Gastrocnemius medialis (tissue), 4 donors: ENCODE results near the gene LRAT. TPM values are rescaled to one million over a fixed set of nuclear protein-coding genes. Genes with fewer than 3 reads are reported as not detected.

ENCODE experiments used
- ATAC-seq, 2 donors: fragments of 150-250 bp; one replicate each; pipeline ENCODE4 v1.9.1; 2016
- DNase-seq, 2 donors: peaks; one replicate each; pipeline ENCODE4 v3.0.0-alpha.2; 2019
- H3K27ac ChIP-seq, 4 donors: fragments of 200-600 bp; sonication (generic); 1 replicate in 1 of 4; 2 replicates in 3 of 4; pipeline ENCODE4 v1.5.1; 2016 to 2018; ENCODE audit warnings: mild to moderate bottlenecking in 2 of 4, moderate library complexity in 1 of 4
- H3K27me3 ChIP-seq, 3 donors: fragments of 200-600 bp; sonication (generic) in 2 of 3; 1 replicate in 1 of 3; 2 replicates in 2 of 3; pipeline versions ENCODE4 v1.5.1 to v1.6.0; 2016 to 2019; ENCODE audit warnings: mild to moderate bottlenecking in 1 of 3, moderate library complexity in 1 of 3
- H3K36me3 ChIP-seq, 2 donors: fragments of 200-600 bp; sonication (generic) in 1 of 2; one replicate each; pipeline ENCODE4 v1.5.1; 2017 to 2018
- H3K4me1 ChIP-seq, 2 donors: fragments of 200-600 bp; sonication (generic) in 1 of 2; one replicate each; pipeline ENCODE4 v1.5.1; 2016 to 2017; ENCODE audit warnings: mild to moderate bottlenecking in 2 of 2
- H3K4me3 ChIP-seq, 4 donors: fragments of 200-600 bp; sonication (generic) in 3 of 4; 1 replicate in 1 of 4; 2 replicates in 3 of 4; pipeline ENCODE4 v1.5.1; 2016 to 2019; ENCODE audit warnings: mild to moderate bottlenecking in 2 of 4
- H3K9me3 ChIP-seq, 3 donors: fragments of 200-600 bp; sonication (generic) in 2 of 3; 1 replicate in 1 of 3; 2 replicates in 2 of 3; pipeline ENCODE4 v1.5.1; 2016 to 2019
- CTCF ChIP-seq, 5 experiments: fragments of 450-650 bp in 3 of 5; fragments of 200-600 bp in 2 of 5; sonication (generic) in 2 of 5; IDR thresholded peaks in 4 of 5; conservative IDR thresholded peaks in 1 of 5; 1 replicate in 4 of 5; 2 replicates in 1 of 5; pipeline ENCODE4 v1.5.1; 2016 to 2019; ENCODE audit warnings: antibody characterized with exemption in 5 of 5, mild to moderate bottlenecking in 3 of 5, moderate library complexity in 3 of 5
- POLR2A ChIP-seq, 2 donors: fragments of 450-650 bp; IDR thresholded peaks; one replicate each; pipeline ENCODE4 v1.6.1; 2017; ENCODE audit warnings: antibody characterized with exemption in 2 of 2, mild to moderate bottlenecking in 2 of 2, moderate library complexity in 2 of 2
- in situ Hi-C, 4 donors: fragments of 200-750 bp; cut with MboI; loops; one replicate each; pipeline versions ENCODE4 v1.15.0 to v1.8.0; 2017; ENCODE audit warnings: low sequenced_read_pairs in 4 of 4
- intact Hi-C: fragments of 100-400 bp; cut with DNase I; formaldehyde crosslinking; loops from one replicate; pipeline ENCODE4 v1.15.1; 2023; ENCODE audit warnings: low total_unique reads
- total RNA-seq, 4 donors: library from RNA; depleted of rRNA; stranded (reverse); fragments of >200 nt; gene quantifications; one replicate each; pipeline versions ENCODE4 v1.1.0 to v1.2.3, GENCODE V29; 2016

The LRAT gene
- total RNA-seq, 4 donors from 2014 or later: not detected

- no peak for ATAC-seq
- Histone ChIP-seq H3K36me3 (no peaks in the 10 kb centered on the region), H3K4me1 (no peaks in the 10 kb centered on the region), H3K27me3 (no peaks in the 10 kb centered on the region), H3K4me3 (no peak overlapping the region), H3K9me3 (no peaks in the 10 kb centered on the region), H3K27ac (no peak overlapping the region)
- intact Hi-C loops: no loop called here
- in situ Hi-C loops: no loop called here
- DNase-seq: no peak
- TF ChIP-seq CTCF (IDR thresholded peaks at IDR 0.05 in 4 of 5, conservative IDR thresholded peaks at IDR 0.05 in 1 of 5) (no peak), POLR2A (IDR thresholded peaks at IDR 0.05) (no peak)
These were observed 29.3 kb upstream of the LRAT start for GRCh38 chr4:154714339-154715040.

- no peaks in the 10 kb centered on the region for H3K27me3 ChIP-seq
- H3K9me3 ChIP-seq: no peaks in the 10 kb centered on the region
- intact Hi-C loops (no loop called here), in situ Hi-C loops (no loop called here)
- DNase-seq: no peak
- no peaks in the 10 kb centered on the region for H3K36me3 ChIP-seq
- no peak overlapping the region for H3K4me3 ChIP-seq
- no peak overlapping the region for H3K27ac ChIP-seq
- no peak for ATAC-seq
- TF ChIP-seq POLR2A (IDR thresholded peaks at IDR 0.05) (no peak), CTCF (IDR thresholded peaks at IDR 0.05 in 4 of 5, conservative IDR thresholded peaks at IDR 0.05 in 1 of 5) (no peak)
- H3K4me1 ChIP-seq: no peaks in the 10 kb centered on the region
These were observed 24.7 kb upstream of the LRAT start for GRCh38 chr4:154719087-154719486.

GRCh38 chr4:154720123-154720522 lies 23.7 kb upstream of the LRAT start:
- ATAC-seq: no peak
- DNase-seq: no peak
- Histone ChIP-seq H3K27me3 (no peaks in the 10 kb centered on the region), H3K4me1 (no peaks in the 10 kb centered on the region), H3K9me3 (no peaks in the 10 kb centered on the region), H3K27ac (no peak overlapping the region), H3K36me3 (no peaks in the 10 kb centered on the region), H3K4me3 (no peak overlapping the region)
- in situ Hi-C loops (no loop called here), intact Hi-C loops (no loop called here)
- TF ChIP-seq CTCF (IDR thresholded peaks at IDR 0.05 in 4 of 5, conservative IDR thresholded peaks at IDR 0.05 in 1 of 5) (no peak), POLR2A (IDR thresholded peaks at IDR 0.05) (no peak)

- DNase-seq (no peak), ATAC-seq (no peak)
- Histone ChIP-seq H3K36me3 (no peaks in the 10 kb centered on the region), H3K9me3 (no peaks in the 10 kb centered on the region), H3K27ac (no peak overlapping the region), H3K27me3 (no peaks in the 10 kb centered on the region), H3K4me1 (no peaks in the 10 kb centered on the region), H3K4me3 (no peak overlapping the region)
- intact Hi-C loops (no loop called here), in situ Hi-C loops (no loop called here)
- TF ChIP-seq CTCF (IDR thresholded peaks at IDR 0.05 in 4 of 5, conservative IDR thresholded peaks at IDR 0.05 in 1 of 5) (no peak), POLR2A (IDR thresholded peaks at IDR 0.05) (no peak)
These were observed 23.1 kb upstream of the LRAT start for GRCh38 chr4:154720618-154721267.
